Stimulated activated CD4-positive, alpha-beta T cell treated with anti-CD3 and anti-CD28 coated beads, Interleukin-4, amount 100 ng/mL, for 4 hours (primary cell): ENCODE results near the gene XYLT1.

Experiments
- DNase-seq, 2 experiments: peaks; one replicate each; pipeline ENCODE4 v3.0.0-alpha.2; 2020

Gene XYLT1

DNA sequence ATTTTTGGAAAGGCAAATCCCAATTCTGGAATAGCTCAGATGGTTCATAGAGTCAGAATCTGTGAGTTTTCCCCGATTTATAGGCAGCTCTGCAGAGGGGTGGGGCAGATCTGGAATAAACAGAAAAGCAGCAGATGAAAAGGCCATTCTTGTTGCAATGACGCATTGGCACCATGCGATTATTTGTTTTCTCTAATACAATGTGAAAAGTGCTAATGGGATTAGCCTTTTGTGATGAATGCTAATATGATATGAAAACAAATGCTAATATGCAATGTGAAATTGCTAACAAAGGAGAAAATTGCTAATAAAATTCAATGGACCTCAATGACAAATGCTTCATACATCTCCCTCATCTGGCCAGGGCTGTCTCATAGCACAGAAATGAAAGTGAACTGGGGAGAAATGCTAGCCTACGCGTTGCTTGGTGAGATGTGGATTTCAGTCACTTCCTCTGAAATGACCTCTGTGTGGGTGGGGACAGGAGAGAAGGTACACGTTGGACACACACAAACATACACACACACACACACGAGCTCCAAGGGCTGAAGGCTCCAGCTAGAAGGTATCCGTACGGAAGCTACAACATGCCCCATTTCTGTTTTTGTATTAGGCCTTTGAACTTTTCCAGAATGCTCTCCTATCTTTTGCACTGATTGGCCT is 394.5 kb downstream of the XYLT1 start:
- DNase-seq, result no peak

DNA sequence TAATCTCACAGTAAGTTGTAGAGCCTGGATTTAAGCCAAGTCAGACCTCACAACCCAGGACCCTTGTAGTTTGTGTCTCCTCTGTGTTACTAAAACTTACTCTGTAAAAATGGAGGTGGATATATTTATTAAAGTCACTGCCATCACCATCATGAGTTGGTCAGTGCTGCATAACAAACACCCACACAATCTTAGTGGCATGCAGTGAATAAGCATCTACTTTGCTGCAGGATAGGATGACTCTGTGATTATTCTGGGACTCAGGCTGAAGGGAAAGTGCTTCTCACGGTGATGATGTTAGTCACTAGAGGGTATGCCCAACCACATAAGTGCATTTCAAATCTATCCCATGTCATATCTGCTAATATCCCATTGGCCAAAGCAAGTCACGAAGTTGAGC is 398.7 kb downstream of the XYLT1 start:
- no peak for DNase-seq

DNA sequence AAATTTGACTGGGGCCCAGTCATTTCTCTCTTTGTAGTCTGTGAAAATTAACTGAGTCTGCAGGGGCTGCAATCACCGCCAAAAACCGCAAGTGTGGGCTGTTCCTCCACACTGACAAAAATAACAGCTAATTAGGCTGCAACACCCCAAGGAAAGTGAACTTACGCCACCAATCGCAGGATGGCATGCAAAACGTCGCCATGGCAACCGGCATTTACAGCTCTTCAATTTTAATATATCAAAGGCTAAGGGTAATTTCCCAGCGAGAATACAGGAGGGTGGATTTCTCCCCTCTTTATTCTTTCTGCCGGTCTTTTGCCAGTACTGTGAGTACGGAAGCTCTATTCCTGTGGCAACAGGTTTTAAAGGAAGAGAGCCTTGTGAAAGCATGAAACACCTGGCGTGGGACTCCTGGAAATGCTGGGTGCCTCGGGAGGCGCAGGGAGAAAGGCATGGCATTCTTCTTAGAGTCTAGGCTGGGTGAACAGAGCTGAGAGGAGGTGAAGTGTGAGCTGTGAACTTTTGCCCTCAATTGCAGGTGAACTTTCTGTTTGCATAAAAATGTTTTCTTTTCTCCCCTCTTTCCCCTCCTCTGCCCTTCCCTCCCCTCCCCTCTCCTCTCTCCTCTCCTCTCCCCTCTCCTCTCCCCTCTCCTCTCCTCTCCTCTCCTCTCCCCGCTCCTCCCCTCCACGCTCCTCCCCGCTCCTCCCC is 399.7 kb downstream of the XYLT1 start:
- peak; percentile 75 to 83 for DNase-seq

DNA sequence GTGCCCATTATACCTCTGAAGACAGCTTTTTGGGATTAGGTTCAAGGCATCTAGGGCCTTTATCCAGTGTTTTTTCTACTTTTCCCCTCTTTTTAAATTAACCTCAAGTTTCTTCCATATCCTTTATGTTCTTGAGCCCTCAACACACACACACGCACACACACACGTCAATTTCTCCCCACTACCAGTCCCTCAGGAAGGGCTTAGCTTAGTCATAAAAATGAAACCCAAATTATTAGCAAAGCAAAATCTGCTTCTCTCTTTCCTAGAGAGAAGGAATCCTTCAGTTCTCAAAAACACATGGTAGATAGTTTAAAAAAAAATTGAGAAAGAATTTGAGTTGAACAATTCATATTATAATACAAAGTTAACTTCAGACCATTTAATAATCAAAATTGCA is 401.1 kb downstream of the XYLT1 start:
- DNase-seq, result no peak

DNA sequence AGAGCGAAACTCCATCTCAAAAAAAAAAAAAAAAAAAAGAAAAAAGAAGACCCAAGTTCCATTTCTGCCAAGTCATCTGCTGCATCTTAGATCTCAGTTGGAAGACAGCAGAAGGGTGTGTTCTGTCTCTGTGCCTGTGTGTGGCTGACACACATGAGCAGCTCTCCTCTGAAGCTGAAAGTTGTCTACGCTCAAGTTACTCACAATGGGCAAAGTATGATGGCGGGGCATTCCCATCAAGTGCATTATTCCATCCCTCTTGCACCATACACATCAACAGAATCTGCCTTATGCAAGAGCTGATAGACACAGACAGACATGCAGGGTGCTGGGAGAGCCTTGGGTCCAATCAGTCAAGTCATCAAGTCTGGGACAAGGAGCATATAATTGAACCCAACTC is 402.2 kb downstream of the XYLT1 start:
- DNase-seq, result no peak

DNA sequence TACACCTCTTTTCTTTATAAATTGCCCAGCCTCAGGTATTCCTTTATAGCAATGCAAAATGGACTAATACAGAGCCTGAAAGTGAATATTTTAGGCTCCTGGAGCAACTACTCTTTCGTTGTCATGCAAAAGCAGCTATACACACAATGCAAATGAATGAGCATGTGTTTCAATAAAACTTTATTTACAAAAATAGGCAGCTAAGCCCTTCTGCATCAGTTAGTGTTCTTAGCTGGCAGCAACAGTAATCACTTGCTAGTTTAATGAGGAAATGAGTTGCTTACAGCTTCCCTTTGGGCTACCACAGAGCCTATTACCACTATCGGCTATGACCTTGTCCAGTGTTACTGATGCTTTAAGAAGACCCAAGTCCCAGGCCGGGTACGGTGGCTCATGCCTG is 402.9 kb downstream of the XYLT1 start:
- DNase-seq, result no peak

DNA sequence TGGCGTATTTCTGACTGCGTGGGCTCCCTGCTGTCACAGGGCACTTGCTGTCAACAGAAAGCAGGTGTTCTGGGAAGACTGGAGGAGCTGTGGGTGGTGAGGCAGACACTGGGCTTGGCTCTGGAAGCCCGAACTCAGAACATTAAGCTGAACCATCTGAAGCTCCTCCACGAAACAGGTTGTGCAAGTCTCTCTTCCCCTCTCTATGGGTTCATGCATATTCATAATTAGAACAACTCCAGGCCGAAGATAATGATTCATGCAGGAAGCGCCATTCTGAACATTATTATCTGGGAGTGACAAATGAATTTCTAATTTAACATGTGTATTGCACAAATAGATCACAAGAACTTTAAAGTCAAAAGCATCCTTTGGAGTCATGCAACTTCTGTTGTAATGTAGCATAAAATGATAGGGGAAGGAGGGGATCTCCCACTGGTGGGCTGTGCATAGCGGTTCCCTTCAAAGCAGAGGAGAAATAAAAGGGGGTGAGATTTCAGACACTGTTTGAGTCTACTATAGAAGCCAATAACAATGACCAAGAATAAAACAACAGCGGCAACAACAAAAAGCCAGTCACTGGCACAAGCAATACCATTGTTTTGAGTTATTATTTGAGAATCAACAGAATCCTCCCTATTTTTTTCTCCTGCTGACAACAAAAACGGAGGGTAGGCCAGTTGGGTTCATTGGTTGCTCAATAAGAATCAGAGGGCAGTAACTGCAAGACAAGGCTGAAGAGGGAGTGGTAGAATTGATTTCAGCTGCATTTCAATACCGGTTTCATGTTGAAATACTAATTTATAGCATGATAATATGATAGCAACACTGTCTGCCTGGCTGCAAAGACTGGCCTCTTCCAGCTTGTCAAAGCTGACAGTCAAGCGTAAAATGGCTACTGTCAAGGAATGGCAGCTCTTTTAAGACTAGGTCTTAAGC is 407.3 kb downstream of the XYLT1 start:
- no peak for DNase-seq

DNA sequence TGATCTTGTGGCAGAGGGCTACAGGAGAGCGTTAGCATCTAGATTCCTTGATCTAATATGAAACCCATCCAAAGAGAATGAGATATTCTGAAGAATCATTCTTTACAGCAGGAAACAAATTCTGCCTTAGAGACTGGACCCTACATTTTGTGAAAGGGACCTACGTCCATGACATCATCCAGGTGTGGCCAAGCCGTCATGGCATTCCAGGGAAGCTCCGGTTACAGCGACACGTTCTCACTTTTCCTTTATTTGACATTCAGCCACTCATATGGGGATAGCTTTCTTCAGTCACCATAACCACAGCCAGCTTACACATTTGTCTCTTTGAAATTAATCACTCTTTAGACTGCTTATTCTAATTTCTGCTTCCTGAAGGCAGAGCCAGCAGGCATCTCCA is 408.1 kb downstream of the XYLT1 start:
- no peak for DNase-seq

DNA sequence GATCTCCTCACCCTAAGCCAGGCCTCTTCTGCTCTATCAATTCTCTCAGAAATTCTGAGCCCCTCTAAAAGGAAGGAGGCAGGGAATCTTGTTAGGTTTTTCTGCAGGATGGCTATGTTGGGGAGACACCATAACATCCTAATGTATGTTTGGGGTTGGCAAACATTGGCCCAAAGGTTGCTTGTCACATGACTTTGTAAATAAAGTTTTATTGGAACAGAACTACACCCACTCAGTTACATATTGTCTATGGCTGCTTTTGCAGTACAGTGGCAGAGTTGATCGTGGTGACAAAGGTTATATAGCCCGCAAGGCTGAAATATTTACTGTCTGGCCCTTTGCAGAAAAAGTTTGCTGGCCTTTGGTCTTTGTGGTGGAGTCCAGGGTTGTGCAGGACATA is 409.4 kb downstream of the XYLT1 start:
- DNase-seq, result no peak

DNA sequence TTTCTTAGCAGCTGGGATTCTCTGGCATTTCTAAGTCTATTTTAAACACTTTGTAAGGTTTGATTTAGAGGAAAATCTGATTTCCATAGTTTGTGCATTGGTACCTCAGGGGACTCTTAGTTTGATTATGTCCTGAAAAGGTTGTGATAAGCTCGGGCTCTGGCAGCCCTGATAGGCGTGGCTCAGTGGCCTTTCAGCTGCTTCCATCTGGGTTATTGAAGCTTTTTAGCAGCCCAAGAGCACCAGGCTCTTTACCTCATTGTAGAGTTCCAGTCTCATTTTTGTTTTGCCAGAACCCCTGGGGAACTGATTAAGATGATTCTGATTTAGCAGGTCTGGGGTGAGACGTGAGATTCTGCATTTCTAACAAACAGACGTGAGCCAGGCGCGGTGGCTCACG is 412.3 kb downstream of the XYLT1 start:
- no peak for DNase-seq

DNA sequence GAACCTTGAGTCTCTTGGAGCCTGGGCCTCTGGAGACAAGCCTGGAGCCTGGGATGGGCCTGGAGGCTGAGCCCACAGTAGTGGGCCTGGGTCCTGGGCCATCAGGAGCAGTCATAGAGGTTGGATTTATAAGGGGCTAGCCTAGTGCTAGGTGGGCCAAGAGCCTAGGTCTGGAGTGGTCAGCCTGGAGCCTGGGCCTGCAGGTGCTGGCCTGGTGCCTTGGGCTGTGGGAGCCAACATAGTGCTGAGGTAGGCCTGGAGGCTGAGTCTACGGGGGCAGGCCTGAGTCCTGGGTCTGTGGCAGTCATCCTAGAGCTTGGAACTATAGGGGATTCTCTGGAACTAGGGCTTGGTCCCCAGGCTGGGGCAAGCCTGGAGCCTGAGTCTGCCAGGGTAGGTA is 414.1 kb downstream of the XYLT1 start:
- DNase-seq, result no peak

DNA sequence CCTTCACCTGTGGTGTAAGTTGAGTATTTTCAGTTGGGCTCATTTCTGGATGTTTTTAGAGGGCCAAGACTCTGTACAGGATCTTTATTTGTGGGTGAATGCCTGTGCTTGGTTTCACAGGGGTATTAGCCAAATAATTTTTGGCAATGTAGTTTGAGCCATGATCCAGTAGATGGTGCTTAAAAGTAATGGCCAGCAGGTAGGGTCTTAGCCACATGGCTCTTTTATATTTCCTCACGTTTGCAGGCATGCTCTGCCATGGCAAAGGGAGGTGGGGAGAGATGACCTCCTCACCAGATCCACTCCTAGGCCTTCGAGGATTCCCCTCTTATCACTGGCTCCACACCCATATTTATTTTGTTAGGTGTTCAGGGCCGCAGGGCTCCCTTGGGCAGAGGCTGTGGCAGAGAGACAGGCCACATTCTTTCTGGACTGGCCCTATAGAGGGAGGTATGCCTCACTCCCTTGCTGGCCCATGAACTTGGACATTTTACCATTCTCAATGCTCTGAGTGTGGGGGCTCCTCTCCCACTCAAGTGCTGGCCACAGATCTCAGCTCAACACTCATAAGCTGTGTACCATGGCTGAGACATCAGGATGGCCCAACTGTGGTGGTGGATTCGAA is 417.1 kb downstream of the XYLT1 start:
- DNase-seq, result no peak
